ENCODE results near the gene TAB2. TPM values are rescaled to one million over a fixed set of nuclear protein-coding genes. Genes with fewer than 3 reads are reported as not detected.
"Not testable (repeated sequence)": the region's sequence is repeated elsewhere in the genome, so short reads cannot be mapped to it uniquely, and the experiment has no call there.

Gene TAB2
- total RNA-seq, 4 donors from 2014 or later = 32.5 to 71.4 (median 43.8) TPM

- no peak for TF ChIP-seq POLR2A (IDR thresholded peaks at IDR 0.05)
- TF ChIP-seq, protein P1, sequence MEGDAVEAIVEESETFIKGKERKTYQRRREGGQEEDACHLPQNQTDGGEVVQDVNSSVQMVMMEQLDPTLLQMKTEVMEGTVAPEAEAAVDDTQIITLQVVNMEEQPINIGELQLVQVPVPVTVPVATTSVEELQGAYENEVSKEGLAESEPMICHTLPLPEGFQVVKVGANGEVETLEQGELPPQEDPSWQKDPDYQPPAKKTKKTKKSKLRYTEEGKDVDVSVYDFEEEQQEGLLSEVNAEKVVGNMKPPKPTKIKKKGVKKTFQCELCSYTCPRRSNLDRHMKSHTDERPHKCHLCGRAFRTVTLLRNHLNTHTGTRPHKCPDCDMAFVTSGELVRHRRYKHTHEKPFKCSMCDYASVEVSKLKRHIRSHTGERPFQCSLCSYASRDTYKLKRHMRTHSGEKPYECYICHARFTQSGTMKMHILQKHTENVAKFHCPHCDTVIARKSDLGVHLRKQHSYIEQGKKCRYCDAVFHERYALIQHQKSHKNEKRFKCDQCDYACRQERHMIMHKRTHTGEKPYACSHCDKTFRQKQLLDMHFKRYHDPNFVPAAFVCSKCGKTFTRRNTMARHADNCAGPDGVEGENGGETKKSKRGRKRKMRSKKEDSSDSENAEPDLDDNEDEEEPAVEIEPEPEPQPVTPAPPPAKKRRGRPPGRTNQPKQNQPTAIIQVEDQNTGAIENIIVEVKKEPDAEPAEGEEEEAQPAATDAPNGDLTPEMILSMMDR (IDR thresholded peaks at IDR 0.05) = no peak
- no peak overlapping the region for H3K4me3 ChIP-seq (ENCODE audit: low read depth, poor library complexity, severe bottlenecking)
- no peak for DNase-seq (ENCODE audit: low spot score in 2 of 2)
- WGBS, 2 donors = 83 to 85% methylated on average over 7 of the region's 7 CpGs
- intact Hi-C loops (cut with DNase I; ENCODE audit: low total_unique reads) = no loop called here
Observed at GRCh38 chr6:149458196-149458595, 140.7 kb downstream of the TAB2 start.

DNA sequence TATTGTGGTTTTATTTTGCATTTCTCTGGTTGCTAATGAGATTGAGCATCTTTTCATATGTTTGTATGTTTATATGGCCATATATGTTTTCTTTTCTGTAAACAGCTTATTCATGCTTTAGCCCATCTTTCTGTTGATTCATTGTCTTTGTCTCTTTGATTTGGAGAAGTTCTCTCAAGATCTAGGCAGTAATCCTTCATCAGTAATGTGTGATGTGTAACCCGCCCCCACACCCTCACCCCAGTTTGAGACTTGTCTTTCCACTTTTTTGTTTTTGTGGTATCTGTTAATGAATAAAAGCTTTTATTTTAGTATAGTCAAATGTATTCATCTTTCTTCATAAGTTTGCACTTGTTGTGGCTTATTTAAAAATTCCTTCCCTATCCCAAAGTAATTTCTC is 141.3 kb downstream of the TAB2 start:
- TF ChIP-seq, protein P1 (IDR thresholded peaks at IDR 0.05) = no peak
- no peak for TF ChIP-seq POLR2A (IDR thresholded peaks at IDR 0.05)
- no peak overlapping the region for H3K4me3 ChIP-seq (ENCODE audit: low read depth, poor library complexity, severe bottlenecking)
- DNase-seq (ENCODE audit: low spot score in 2 of 2) = no peak
- intact Hi-C loops (cut with DNase I; ENCODE audit: low total_unique reads) = no loop called here
- WGBS, 2 donors = 71 to 73% methylated on average over 1 of the region's 1 CpG

- no peak overlapping the region for H3K4me3 ChIP-seq (ENCODE audit: low read depth, poor library complexity, severe bottlenecking)
- intact Hi-C loops (cut with DNase I; ENCODE audit: low total_unique reads) = no loop called here
- 65 to 76% methylated on average over 5 of the region's 5 CpGs for WGBS, 2 donors
- no peak for DNase-seq (ENCODE audit: low spot score in 2 of 2)
- TF ChIP-seq, protein P1 (IDR thresholded peaks at IDR 0.05) = no peak
- no peak for TF ChIP-seq POLR2A (IDR thresholded peaks at IDR 0.05)
Observed at GRCh38 chr6:149459761-149460160, 142.2 kb downstream of the TAB2 start.

DNA sequence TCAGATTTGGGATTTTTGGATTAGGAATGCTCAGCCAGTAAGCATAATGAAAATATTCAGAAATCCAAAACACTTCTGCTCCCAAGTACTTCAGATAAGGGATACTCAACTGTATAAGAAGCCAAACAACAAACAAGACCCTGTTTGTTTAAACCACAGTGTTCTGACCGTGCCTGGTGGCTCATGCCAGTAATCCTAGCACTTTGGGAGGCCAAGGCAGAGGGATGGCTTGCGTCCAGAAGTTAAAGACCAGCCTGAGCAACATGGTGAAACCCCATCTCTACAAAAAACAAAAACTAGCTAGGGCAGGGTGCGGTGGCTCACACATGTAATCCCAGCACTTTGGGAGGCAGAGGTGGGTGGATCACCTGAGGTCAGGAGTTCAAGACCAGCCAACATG is 142.7 kb downstream of the TAB2 start:
- 89 to 90% methylated on average over 3 of the region's 3 CpGs for WGBS, 2 donors
- DNase-seq (ENCODE audit: low spot score in 2 of 2); H3K4me3 ChIP-seq (ENCODE audit: low read depth, poor library complexity, severe bottlenecking); intact Hi-C loops (cut with DNase I; ENCODE audit: low total_unique reads): not testable (repeated sequence)

Other genes with a start within 250 kb of the TAB2 start
- gene SUMO4, start 82.5 kb downstream of the TAB2 start, total RNA-seq = 1 to 10 TPM in 1 of 4 donors, under 1 TPM in 3; 0.25 to 1.8 (median 0.58) TPM
- gene ZC3H12D, start 167.3 kb downstream of the TAB2 start, total RNA-seq = 1 to 10 TPM in 2 of 4 donors, under 1 TPM in 2; 0.42 to 2.2 (median 0.92) TPM
- 10 to 100 TPM; 17.8 to 28.1 (median 24.0) TPM for gene PPIL4, start 228.3 kb downstream of the TAB2 start, total RNA-seq
- 10 to 100 TPM; 37.3 to 49.0 (median 43.7) TPM for gene GINM1, start 248.7 kb downstream of the TAB2 start, total RNA-seq